GM21515 (cell line): Measurements from ENCODE around the gene TMEM38A.
"Not testable (repeated sequence)": the region's sequence is repeated elsewhere in the genome, so short reads cannot be mapped to it uniquely, and the experiment has no call there.

Experiments
- ATAC-seq: cut with Tn5 transposase; IDR thresholded peaks from one replicate; pipeline ENCODE4 v1.9.1; 2021; ENCODE audit not compliant: unreplicated experiment

The TMEM38A gene

DNA sequence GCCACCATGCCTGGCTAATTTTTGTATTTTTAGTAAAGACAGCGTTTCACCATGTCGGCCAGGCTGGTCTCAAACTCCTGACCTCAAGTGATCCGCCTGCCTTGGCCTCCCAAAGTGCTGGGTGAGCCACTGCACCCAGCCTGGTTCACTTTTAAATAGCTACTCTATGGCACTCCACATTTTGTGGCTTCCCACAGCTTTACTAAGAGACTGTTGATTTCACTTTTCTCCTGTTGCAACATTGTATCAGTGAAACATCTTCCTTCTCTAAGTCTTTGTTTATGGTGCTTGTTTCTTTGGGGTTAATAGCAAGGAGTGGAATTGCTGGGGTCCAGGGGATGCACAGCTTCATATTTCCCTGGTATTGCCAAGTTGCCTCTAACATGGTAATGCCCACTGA is 12.3 kb downstream of the TMEM38A start:
- no peak for ATAC-seq

- not testable (repeated sequence) for ATAC-seq
These were observed 12.9 kb downstream of the TMEM38A start for GRCh38 chr19:16673839-16674238.

GRCh38 chr19:16676101-16676798 is 15.3 kb downstream of the TMEM38A start:
- ATAC-seq: no peak

DNA sequence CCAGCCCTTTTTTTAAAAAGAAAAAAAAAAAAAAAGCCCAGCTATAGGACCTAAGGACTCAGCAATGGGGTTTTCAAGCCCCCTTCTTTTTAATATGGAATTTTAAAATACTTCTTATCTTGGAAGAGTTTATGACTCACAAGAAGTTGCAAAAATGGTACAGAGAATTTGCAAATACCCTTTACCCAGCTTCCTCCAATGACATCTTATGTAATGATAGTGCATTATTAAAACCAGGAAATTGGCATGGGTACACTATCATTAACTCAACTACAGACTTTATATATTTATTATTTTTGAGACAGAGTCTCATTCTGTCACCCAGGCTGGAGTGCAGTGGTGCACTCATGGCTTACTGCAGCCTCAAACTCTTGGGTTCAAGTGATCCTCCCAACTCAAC is 16.1 kb downstream of the TMEM38A start:
- no peak for ATAC-seq

DNA sequence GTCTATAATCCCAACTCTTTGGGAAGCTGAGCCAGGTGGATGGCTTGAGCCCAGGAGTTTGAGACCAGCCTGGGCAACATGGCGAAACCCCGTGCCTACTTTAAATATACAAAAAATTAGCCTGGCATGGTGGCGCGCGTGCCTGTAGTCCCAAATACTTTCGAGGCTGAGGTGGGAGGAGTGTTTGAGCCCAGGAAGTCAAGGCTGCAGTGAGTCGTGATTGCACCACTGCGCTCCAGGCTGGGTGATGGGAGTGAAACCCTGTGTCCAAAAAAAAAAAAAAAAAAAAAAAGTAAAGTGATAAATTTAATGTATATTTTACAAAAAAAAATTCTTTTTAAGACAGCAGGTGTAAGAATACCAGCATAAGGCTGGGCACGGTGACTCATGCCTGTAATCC is 17.6 kb downstream of the TMEM38A start:
- ATAC-seq: no peak

DNA sequence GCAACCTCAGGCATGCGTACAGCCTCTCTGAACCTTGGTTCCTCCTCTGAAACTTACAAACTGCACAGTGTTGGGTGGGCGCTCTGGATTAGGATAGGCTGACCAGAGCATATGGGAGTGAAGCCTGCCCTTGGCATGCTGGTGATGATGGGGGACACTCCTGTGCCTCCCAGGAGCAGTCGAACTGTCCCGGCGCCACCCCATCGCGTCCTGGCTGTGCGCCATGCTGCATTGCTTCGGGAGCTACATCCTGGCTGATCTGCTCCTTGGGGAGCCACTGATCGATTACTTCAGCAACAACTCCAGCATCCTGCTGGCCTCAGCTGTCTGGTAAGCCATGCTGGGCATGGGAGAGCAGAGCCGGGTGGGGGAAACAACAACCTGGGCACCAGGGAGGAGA is 18.9 kb downstream of the TMEM38A start:
- no peak for ATAC-seq

GRCh38 chr19:16682539-16682938 is 21.6 kb downstream of the TMEM38A start:
- ATAC-seq: no peak

DNA sequence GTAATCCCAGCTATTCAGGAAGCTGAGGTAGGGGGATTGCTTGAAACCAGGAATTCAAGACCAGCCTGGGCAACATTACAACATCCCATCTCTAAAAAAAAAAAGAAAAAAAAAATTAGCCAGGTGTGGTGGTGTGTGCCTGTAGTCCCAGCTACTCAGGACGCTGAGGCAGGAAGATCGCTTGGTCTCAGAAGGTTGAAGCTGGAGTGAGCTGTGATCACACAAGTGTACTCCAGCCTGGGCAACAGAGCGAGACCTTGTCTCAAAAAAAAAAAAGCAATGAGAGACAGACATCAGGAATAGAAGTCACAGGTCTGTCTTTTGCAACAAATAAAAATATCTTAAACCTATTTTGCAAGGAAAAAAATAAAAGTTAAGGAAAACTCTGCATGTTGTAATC is 23.3 kb downstream of the TMEM38A start:
- no peak for ATAC-seq

DNA sequence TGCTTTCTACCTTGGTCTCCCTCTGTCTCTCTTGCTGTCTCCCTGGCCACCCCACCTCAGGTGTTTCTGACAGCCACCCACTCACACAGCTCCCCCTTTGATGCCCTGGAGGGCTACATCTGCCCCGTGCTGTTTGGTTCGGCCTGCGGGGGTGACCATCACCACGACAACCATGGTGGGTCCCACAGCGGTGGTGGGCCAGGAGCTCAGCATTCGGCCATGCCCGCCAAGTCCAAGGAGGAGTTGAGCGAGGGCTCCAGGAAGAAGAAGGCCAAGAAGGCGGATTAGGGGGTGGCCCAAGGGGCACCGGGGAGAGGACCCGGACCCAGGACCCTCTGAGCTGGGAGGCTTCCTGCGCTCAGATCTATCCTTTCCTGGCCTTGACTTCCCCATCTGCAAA is 27.1 kb downstream of the TMEM38A start:
- ATAC-seq: no peak

DNA sequence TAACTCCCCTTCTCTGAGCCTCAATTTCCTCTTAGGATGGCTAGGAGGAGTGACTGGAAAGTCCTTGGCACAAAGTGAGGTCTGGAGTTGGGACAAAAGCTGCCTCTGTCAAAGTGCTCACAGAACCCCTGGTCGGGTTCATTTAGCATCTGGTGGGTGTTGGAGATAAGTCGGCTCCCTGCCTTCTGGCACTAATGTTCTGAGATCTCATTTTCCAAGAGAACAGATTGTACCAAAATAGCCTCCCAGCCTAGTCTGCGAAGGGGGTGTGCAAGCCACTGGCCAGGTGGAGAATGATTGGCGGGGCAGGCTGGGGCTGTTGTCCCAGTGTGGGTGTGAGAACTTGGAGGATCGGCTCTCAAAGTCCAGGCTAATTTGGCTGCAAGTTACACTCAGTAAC is 38.0 kb downstream of the TMEM38A start:
- ATAC-seq: no peak

- no peak for ATAC-seq
These were observed 41.2 kb downstream of the TMEM38A start for GRCh38 chr19:16702123-16702522.

DNA sequence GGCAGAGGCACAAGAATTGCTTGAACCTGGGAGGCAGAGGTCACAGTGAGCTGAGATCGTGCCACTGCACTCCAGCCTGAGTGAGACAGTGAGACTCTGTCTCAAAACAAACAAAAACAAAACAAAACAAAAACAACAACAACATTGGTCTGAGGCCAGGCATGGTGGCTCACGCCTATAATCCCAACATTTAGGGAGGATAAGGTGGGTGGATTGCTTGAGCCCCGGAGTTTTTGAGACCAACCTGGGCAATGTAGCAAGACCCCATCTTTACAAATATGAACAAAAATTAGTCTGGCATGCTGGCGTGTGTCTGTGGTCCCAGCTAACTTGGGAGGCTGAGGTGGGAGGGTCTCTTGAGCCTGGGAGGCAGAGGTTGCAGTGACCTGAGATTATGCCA is 42.7 kb downstream of the TMEM38A start:
- ATAC-seq: no peak

DNA sequence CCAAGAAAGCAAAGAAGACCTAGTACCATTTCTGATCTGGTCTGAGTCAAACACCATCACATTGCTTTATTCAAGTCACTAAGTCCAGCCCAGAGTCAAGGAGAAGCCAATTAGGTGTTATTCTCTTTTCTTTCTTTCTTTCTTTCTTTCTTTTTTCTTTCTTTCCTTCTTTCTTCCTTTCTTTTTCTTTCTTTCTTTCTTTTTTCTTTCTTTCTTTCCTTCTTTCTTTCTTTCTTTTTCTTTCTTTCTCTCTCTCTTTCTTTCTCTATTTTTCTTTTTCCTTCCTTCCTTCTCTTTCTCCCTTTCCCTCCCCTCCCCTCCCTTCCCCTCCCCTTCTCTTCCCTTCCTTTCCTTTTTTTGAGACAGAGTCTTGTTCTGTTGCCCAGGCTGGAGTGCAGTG is 49.9 kb downstream of the TMEM38A start:
- ATAC-seq: not testable (repeated sequence)

GRCh38 chr19:16712295-16712694 is 51.4 kb downstream of the TMEM38A start:
- ATAC-seq: not testable (repeated sequence)

GRCh38 chr19:16714702-16715287 is 53.9 kb downstream of the TMEM38A start:
- ATAC-seq: no peak

DNA sequence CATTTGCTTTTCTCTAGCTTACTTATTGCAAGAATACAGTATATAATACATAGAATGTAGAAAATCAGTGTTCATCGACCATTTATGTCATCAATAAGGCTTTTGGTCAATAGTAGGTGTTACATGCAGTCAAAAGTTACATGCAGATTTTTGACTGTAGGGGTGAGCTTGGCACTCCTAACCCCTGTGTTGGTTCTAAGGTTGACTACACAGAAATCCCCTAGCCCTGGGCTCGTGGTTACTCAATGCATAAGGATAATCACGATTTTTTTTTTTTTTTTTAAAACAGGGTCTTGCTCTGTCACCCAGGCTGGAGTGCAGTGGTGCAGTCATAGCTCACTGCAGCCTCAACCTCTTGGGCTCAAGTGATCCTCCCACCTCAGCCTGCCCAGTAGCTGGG is 54.7 kb downstream of the TMEM38A start:
- no peak for ATAC-seq

GRCh38 chr19:16721051-16721450 is 60.1 kb downstream of the TMEM38A start:
- ATAC-seq: no peak

- no peak for ATAC-seq
These were observed 61.7 kb downstream of the TMEM38A start for GRCh38 chr19:16722591-16722990.

DNA sequence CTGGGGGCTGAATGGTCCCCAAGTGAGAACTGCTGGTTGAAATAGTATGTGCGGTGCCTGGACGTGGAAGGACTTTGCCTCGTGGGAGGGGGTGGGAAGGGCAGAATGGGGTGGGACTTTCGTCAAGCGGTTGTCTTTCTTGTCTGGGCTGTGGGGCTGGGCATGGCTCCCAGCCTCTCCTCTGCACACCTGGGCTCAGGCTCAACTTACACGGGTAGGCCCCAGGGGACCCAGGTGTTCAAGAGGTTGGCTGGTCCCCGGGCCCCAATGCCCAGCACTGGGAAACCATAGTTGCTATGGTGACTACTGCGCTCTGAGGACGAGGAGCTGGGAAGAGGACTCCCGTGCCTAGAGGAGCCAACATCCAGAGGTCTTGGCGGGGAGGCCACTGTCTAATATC is 66.0 kb downstream of the TMEM38A start:
- no peak for ATAC-seq

DNA sequence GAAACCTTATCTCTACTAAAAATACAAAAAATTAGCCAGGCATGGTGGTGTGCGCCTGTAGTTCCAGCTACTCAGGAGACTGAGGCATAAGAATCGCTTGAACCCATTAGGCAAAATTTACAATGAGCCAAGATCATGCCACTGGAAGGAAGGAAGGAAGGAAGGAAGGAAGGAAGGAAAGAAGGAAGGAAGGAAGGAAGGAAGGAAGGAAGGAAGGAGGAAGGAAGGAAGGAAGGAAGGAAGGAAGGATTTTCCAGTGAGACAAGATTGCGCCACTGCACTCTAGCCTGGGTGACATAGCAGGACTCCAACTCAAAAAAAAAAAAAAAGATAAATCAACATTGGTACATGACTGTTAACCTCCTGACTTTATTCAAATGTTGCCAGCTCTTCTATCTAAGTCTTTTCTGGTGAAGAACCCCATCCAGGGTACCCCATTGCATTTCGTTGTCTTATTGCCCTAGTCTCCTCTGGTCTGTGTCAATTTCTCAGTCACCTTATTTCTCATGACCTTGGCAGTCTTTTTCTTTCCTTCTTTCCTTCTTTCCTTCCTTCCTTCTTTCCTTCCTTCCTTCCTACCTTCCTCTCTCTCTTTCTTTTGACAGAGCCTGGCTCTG is 74.8 kb downstream of the TMEM38A start:
- ATAC-seq: not testable (repeated sequence)

- ATAC-seq: no peak
These were observed 75.8 kb downstream of the TMEM38A start for GRCh38 chr19:16736709-16737108.

DNA sequence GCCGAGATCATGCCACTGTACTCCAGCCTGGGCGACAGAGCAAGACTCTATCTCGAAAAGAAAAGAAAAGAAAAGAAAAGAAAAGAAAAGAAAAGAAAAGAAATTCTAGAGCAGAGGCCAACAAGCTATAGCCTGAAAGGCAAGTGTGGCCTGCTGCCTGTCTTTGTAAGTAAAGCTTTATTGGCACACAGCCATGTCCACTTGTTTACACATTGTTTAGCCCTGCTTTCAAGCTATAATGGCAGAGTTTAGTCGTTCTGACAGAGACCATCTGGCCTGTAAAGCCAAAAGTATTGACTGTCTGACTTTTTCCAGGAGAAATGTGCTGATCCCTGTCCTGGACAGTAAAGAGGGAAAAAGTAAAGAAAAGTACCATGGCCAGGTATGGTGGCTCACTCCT is 77.0 kb downstream of the TMEM38A start:
- ATAC-seq: no peak

DNA sequence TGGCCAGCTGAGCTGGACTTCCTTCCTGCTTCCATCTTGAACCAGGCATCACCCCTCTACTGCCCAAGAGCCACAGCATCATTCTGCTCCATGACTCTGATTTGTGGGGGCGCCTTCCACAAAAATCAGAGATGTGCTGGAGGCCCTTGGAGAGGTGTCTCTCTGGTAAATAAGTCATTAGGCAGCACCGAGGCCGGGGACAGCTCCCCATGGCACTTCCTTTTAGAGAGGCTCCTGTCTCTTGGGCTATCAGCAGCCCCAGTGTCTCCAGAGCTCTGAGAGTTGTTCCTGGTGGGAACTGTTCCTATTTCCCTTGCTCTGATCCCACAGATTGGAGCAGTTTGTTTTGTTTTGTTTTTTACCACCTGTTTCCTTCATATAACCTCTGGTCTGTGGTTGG is 78.6 kb downstream of the TMEM38A start:
- ATAC-seq: no peak
